ENCODE data around the gene POLR1H.

POLR1H gene

DNA sequence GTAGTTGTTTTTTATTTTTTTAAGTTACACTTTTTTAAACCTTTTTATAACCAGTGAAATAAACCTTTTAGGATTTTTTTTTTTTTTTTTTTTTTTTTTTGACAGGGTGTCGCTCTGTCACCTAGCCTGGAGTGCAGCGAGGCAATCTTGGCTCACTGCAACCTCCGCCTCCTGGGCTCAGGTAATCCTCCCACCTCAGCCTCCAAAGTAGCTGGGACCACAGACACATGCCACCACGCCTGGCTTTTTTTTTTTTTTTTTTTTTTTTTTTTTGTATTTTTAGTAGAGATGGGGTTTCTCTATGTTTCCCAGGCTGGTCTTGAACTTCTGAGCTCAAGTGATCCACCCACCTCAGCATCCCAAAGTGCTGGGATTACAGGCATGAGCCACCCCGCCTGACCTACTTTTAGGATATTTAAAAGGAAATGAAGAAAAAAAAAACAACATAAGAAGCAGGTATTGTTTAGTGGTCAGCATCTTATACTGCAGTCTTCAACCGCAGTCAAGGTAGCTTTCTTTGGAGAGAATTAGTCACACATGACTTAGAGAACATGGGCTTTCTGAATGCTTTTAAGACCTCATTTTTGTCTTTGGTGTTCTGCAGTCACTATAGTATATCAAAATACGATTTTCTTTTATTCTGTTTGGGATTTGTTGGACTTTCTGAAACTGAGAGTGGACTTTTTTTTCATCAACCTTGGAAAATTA lies 1.6 kb downstream of the POLR1H start:
- DNase-seq = no peak

DNA sequence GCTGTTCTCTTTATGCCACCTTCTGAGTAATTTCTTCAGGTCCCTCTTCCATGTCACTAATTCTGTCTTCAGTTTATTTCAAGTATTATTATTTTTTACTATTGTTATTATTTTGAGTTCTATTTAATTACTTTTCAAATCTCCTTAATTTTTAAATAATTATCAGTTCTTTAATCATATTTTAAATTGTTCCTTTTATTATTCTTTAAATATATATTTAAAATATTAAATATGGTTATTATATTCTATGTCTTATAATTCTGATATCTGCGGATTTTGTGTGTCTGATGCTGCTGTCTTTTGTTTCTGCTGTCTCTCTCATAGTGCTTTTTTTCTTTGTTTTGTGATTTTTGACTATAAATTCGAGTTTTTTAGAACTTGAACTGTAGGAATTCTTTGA lies 2.2 kb downstream of the POLR1H start:
- DNase-seq = no peak

DNA sequence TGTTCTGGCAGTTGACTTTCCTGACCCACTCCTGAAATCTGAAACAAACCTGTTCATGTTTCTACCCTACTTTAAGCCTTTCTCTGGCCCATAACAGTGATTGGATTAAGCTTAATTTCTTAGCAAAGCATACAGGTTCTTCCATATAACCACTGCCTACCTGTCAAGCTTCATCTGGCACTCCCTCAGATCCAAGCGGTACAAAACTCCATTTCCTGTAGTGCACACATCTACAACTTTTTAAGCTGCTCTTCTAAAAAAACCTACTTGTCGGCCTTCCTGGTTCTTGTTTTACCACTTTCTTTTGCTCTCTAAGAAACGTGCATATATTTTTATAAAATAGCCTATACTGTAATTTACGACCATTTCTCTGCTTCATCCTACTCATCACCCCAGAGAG lies 5.0 kb downstream of the POLR1H start:
- no peak for DNase-seq

DNA sequence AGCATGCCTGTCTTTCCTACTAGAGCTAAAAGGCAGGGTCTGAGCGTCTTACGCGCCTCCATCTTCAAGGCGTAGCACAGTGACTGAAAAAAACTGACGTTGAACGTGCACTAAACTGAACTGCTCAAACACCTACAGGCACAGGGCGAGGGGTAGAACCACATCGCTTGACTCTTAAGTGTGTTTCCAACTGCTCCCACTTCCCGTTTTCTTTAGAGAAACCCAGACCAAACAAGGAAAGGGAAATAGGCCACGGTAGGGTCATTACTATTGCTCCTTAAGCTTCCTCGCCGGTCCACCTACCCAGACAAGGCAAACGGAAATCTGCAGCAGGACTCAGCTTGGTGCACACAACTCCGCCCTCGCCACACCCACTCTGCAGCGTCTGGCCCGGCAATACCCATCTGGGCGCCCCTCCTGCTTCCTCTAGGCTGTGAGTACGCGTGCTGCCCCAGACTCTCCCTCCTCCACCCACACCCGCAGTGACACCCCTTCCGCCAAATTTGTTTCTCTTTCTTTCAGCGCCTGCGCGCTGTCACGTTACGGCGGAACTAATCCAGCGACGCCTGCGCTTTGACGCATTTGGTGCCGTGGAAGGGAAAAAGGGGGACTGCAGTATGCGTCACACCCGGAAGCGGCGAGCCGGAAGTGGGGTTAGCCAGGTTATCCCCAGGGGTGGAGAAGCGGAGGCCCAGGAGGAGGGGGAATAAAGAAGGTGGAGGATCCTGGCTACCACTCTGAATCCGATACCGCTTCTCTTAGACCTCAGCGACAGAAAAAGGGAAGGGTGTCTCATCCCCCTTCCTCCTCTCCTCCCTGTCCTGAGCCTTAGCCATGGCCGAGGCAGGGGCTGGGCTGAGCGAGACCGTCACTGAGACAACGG lies 5.8 kb downstream of the POLR1H start, which contains the start of gene PPP1R11:
Gene PPP1R11 (plus strand): TSS at position 622 of the 883 bp plus-strand sequence. CDS start 213 bp downstream, at position 835.
- DNase-seq = peak; percentile 99

DNA sequence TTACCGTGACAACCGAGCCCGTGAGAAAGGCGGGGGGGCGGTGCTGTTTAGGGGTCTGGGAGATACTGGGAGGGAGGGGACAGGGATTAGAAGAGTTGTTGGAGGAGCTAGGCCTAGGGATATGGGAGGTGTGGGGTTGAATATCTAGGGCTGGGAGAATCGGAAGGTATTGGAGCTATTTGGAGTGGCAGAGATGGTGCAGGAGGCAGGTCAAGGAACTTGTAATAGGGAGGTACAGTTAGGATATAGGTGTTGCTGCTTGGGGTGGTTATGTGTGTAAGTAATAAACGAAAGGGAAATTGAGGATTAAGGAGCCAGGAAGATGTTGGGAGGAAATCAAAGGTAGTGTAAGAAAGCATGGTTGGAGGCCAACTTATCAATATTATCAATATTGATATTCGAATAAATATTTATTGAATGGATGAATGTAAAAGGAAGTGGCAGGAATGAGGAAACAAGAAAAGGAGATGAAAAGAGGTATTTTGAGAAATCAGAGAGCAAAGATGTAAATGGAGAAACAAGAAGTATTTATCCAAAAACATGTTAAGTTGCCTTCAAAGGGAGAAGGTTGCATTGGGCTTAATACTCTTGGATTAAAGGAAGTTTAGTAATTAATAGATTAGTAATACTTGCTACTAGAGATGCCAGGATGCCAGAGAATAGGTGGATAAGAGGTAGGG lies 6.5 kb downstream of the POLR1H start:
- DNase-seq = no peak

DNA sequence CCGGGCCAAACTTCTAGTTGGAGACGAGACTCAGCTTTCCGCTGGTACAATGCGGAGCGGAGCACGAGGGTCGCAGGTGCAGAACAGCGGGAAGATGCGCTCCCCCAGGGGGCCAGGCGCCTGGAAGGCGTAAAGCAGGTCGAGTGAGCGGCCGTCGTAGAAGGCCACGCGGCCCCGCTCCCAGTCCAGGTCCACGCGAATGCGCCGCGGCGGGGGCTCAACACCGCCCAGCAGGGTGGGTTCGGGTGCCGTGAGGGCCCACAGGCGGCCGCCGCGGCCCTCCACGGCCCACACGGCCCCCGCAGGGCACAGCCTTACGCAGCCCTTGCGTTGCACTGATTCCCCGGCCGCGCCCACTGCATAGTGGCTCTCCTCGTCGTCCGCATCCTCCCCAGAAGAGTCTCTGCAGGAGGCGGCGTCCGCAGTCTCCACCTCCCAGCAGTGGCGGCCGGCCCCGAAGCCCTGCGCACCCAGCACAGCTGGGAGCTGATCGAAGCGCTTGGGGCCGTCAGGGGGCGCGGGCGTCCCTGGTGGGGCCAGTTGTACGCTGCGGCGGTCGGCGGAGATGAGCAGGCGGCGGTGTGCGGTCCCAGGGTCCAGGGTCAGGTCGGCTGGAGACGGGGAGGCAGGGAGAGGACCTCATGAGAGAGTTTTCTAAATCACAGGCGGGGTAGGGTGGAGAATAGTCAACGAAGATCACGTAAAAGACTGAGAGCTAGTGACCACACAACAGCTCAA lies 10.2 kb downstream of the POLR1H start:
- DNase-seq = no peak

DNA sequence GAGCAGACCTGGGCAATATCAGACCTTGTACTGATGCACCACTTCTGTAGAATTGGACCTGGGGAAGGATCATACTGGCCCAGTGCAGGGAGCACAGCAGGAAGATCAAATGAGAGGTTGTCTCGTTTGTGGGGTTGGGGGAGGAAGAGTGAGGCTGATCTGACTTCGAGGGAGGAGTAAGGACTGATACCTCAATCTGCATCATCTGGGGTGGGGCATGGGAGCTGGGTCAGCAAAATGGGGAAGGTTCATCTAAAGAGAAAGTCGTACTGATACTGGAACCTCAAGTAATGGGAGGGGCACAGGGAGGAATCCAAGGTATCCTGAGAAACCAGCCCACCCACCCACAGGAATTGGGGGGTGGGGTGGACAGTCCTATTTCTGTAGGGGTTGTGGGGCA lies 10.8 kb downstream of the POLR1H start:
- DNase-seq = no peak

DNA sequence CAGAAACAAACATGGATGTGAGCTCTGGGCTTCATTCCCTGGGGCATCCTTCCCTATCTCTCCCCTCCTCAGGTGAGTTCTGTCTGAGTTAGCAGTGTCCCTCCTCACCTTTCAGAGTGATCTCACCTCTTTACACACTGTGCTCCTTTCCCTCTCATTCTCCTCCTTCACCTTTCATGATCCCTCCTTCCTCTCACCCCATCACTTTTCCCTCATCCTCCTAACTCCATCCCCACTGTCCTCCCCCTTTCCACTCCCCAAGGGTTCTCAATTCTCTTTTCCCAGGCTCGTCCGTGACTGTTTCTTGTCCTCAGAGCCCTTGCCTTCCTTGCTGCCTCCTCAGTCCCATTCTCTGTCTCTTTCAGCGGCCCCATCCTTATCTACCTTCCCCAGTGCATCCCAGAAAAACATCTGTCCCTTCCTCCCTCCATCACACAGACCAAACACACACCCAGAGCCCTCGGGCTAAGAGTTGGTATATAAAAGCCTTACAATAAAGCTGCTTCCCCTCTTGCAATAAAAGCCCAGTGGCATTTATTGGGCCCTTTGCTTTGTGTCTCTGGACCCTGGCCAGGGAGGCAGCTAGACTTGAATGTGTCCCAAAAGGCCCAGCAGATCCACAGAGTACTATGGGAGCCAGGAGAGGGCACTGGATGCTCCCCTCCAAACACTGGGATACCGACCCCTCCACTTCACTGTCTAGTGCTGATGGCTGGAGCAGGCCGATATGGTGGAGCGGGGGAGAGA lies 12.6 kb downstream of the POLR1H start:
- no peak for DNase-seq

DNA sequence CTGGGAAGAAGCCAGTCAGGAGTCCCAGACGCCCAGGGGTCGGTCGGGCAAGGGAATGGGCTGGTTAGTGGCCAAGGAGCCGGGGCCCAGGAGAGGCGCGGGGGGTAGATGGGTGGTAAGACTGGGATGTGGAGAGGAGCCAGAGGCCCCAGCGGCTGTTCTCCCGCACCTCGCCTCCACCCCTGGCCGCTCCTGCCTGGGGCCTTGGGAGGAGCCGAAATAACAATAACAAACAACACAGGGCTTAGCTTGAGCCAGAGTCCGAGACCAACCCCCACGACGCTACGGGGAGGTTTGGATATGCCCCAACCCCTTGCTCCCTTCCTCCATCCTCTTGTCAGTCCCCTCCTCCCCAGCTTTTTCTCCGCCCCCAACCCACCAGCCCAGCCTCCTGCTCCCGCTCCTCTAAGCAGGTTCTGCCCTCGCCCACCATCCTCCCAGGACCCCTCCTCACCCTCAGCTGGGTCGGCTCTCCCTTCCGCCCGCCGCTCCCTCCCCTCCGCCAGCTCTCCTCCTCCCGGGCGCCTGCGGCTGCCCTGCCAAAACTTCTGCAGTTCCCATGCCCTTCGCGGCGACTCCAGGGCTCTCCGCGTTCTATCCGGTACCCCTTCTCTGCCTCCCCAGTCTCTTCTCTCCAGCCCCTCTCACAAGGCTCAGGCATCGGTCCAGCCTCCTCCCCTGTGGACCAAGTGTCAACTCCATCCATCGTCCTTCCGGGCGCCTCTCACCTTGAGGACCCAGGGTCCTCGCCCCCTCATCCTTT lies 13.4 kb downstream of the POLR1H start:
- DNase-seq = no peak

DNA sequence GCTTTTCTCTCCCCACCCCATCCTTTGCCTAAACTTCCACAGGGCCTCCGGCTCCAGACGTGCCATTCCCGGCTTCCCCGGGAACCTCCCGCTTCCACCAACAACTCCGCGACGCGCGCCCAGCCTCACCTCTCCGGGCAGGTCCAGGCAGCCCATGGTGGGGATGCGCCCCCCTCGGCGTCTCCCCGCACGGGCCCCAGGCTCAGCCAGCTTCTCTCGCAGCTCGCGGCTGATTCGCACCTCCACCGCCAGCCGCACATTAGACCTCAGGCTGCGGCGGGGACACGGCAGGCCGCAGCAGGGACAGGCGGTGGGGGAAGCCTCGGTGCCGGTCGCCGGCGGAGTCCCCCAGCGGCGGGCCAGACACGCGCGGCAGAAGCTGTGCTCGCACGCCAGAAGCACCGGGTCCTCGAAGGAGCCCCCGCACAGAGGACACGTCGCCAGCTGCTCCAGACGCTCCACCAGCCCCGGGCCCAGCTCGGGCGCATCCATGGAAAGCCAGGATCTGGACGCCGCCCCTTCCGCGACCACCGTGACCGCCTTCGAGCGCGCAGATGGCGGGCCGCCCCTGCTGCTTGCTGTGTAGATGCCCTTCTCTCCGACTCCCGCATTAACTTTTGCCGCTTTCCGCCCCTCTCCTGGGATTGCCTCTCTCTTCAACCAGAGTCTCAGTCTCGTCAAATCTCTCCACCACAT lies 14.2 kb downstream of the POLR1H start, which contains the start of gene RNF39:
Gene RNF39 (minus strand): TSS at position 676 of the 696 bp plus-strand sequence. CDS start 184 bp downstream, at position 492.
- DNase-seq = peak in 1 of 2 donors; percentile 23

DNA sequence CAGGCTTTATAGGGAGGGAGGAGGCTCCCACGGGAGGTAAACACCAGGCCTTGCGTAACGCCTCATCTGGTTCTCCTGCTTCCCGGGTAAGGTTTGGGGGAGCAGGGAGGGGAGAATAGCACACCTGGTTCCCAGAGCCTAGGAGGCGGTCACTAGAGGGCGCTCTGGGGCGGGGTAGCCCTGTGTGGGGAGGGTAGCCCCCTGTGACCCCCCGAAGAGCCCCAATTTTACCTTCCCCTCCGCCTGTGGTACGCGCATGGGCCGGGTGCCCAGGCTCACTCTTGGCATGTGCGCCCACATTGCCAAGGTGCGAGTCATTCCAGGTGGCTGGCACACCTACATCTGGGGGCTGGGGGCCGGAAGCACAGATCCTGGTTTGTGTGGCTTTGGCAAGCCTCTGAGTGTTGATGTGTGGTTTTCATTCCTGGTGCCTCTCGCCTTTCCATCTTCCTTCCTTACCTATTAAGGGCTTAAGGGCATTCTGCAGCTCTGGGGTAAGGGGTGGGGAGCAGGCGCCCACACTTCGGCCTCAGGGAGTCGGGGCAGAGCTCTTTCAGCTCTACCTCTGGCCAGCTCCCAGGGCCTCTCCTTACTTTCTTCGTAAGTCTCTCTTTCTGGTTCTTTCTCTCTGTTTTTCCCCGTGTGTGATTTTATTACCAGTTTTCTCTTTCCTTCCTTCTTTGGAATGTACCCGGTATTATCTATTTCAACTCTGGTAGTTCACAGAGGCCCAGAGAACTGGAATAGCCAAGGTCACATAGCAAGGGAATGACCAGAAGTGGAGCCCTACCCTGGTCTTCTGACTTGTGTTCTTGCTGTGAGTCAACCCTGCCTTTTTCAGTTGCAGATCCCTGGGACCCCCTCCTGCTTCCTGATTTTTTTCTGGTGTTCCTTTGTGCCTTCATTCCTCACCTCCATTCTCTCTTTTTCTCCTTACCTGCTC lies 15.0 kb downstream of the POLR1H start:
- DNase-seq = no peak

DNA sequence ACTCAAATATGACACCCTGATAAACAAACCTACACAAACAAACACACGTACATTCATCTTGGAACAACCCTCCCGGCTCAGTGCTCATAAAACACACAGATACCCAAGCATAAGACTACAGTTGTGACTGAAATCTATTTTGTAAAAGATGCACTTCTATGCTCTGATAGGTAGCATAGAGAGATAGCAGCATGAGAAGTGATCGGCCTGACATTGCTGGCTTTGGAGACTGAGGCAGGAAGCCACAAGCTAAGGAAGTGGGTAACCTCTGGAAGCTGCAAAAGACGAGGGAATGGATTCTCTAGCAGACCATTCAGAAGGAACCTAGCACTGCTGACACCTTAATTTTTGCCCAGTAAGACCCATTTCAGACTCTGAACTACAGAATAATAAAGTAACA lies 16.2 kb downstream of the POLR1H start:
- DNase-seq = no peak

DNA sequence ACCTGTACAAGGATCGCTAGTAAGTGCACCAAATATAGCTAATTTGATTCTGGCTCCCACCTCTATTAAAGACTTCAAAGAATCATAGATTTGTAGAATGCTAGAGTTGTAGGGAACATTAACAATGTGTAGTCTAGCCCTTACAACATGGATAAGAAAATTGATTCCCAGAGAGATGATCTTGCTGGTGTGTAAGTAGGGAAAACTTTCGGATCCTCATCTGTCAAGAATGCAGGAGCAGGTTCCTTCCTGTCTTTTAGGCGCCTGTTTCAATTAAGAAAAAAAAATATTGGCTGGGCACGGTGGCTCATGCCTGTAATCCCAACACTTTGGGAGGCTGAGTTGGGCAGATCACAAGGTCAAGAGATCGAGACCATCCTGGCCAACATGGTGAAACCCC lies 26.8 kb downstream of the POLR1H start:
- DNase-seq = no peak

DNA sequence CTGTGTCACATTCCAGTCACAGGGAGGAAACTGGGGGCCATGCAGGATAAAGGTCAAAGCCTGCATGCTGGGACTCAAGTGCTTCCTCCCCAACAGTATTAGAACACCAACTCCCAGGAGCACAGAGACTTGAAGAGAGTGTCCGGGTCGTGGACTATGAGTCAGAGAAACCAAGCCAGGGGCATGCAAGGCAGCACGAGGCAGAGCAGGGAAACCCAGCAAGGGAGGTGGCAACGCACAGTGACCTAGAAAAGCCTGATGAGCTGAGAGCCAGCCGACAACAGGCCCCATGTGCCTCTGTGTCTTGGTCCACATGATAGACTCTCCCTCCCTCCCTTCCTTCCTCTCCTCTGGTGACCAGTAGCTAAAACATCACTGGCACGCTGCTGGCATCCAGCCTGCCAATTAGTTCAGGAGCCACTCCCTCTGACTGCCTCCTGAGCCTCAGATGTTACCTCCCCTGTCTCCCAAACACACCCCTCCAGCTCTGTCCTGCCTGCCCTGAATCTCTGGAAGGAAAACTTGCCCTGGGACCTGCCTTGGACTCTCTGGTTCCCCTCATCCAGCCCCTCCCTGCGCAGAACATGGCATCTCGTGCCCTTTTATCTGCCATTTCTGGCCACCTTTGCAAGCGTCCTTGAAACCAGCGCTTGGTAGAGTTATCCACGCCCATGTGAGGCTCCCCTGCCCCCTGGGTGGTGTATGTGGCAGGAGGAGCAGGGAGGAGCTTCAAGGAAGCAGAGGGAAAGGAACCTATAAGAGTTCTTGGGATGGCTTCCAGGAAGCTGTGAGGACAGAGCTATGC lies 30.7 kb downstream of the POLR1H start:
- no peak for DNase-seq

DNA sequence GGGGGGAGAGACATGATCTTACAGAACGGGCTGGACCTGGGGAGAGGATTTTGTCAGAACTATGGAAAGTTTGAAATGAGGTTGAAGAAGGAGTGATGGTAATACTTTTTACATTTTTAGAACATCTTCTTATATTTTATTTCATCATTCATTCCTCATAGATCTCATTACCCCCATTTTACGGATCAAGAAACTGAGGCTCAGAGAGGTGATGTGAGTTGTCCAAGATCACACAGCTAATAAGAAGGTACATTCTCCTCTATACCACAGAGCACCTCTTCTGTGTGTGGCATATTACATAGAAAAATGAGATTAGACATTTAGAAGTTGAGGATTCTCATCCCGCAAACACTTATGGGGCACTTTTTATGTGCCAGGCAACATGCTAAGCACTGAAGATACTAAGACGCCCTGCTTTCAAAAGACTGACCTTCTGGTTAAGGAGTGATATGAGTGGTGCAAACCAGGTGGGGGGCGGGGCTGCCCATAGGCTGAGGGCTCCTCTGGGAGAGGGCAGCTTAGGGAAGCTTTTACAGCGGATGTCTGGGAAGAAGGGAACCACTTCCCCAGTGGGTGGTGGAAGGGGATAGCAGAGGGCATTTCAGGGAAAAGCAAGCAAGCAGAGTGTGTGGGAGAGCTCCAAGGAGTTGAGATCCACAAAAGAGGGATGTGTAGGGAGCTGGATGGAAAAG lies 31.9 kb downstream of the POLR1H start:
- no peak for DNase-seq

DNA sequence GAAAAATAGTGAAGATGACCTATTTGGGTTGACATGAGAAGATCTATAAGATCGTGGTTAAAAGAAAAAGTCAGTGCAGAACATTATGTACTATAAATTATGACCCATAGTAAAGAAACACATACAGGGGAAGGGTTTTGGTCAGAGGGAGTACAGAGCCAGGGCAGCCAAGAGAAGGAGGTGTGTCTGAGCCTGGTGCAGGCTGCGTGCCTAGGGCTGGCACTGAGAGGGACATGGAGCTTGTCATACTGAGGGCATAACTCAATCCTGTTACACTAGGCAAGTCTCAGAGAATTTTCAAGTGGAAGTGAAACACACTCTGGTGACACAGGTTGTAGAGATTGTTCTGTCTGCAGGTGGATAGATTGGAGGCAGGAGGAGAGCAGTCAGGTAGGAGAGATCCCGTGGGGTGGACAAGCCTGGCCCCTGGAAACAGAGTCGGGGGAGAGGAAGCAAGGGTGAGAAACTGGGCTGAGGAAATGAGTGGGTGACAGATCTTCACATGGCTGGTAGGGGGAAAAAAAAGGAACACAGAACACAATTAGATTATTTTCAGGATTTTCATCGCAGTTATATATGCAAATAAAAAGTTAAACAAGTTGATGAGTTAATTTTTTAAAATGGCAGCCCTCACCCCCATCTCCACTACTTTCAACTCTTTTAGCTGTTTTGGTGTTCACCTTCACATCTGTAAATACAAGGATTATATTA lies 33.0 kb downstream of the POLR1H start:
- DNase-seq = no peak

DNA sequence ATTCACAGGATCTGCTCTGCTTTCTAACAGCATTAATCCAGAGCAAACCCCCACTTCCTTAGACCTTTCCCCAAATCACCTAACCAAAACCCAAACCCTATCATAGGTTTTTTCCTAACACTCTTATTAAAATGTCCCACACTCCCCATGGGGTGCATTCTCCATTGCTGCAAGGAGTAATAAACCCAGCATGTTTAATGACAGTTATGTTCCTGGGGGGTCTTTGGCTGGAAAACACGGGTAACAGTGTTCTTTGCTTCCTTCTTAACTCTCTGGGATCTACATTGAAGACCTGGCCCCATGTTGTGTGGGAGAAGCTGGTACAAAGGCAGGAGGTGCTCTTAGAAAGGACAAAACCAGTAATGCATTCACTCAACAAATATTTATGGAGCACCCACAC lies 35.8 kb downstream of the POLR1H start:
- DNase-seq = no peak

All from CD4-positive, alpha-beta T cell treated with Interleukin-1 beta for 1 hour (primary cell).